Gastroesophageal sphincter (tissue), 4 donors: ENCODE data around the gene NAA80. TPM values are rescaled to one million over a fixed set of nuclear protein-coding genes. Genes with fewer than 3 reads are reported as not detected.
"Not testable (repeated sequence)": the region's sequence is repeated elsewhere in the genome, so short reads cannot be mapped to it uniquely, and the experiment has no call there.

ENCODE experiments used
- ATAC-seq: fragments of 150-250 bp; one replicate; pipeline ENCODE4 v1.9.1; 2016; ENCODE audit warnings: mild to moderate bottlenecking, moderate library complexity
- H3K27ac ChIP-seq, 4 donors: fragments of 200-600 bp; sonication (generic) in 3 of 4; 1 replicate in 3 of 4; 2 replicates in 1 of 4; pipeline ENCODE4 v1.5.1; 2016 to 2019
- H3K27me3 ChIP-seq: fragments of 200-600 bp; sonication (generic); one replicate; pipeline ENCODE4 v1.5.1; 2019
- H3K36me3 ChIP-seq, 2 donors: fragments of 200-600 bp; sonication (generic); one replicate each; pipeline ENCODE4 v1.5.1; 2019; ENCODE audit warnings: control low read depth in 1 of 2
- H3K4me1 ChIP-seq, 3 donors: fragments of 200-600 bp; sonication (generic); 1 replicate in 2 of 3; 2 replicates in 1 of 3; pipeline ENCODE4 v1.5.1; 2016 to 2019; ENCODE audit warnings: control low read depth in 2 of 3
- H3K4me3 ChIP-seq, 2 donors: fragments of 200-600 bp; sonication (generic); one replicate each; pipeline ENCODE4 v1.5.1; 2019; ENCODE audit warnings: mild to moderate bottlenecking in 1 of 2, moderate library complexity in 1 of 2
- H3K9me3 ChIP-seq, 3 donors: fragments of 200-600 bp; sonication (generic); one replicate each; pipeline ENCODE4 v1.5.1; 2017 to 2019; ENCODE audit warnings: control low read depth in 2 of 3
- CTCF ChIP-seq, 4 experiments: fragments of 200-600 bp in 2 of 4; fragments of 450-650 bp in 2 of 4; sonication (generic) in 1 of 4; IDR thresholded peaks; one replicate each; pipeline ENCODE4 v1.5.1; 2017 to 2019; ENCODE audit warnings: antibody characterized with exemption in 4 of 4, mild to moderate bottlenecking in 2 of 4, moderate library complexity in 2 of 4
- EP300 ChIP-seq: sonication (generic); formaldehyde crosslinking; IDR thresholded peaks from one replicate; pipeline ENCODE4 v1.6.1; 2017; ENCODE audit warnings: antibody characterized with exemption, mild to moderate bottlenecking
- POLR2A ChIP-seq, 2 donors: fragments of 450-650 bp; IDR thresholded peaks; one replicate each; pipeline ENCODE4 v1.6.1; 2017; ENCODE audit warnings: antibody characterized with exemption in 2 of 2, mild to moderate bottlenecking in 2 of 2, moderate library complexity in 1 of 2
- POLR2AphosphoS5 ChIP-seq: sonication (generic); formaldehyde crosslinking; IDR thresholded peaks from one replicate; pipeline ENCODE4 v1.6.1; 2017; ENCODE audit warnings: antibody characterized with exemption
- WGBS, 2 donors: methylation state at CpG; one replicate each; pipeline ENCODE4 v1.1.5; 2018; ENCODE audit warnings: low coverage in 1 of 2; 5-methylcytosine and 5-hydroxymethylcytosine counted together
- total RNA-seq, 4 donors: library from RNA; depleted of rRNA; stranded (reverse); fragments of >200 nt; gene quantifications; one replicate each; pipeline ENCODE4 v1.1.0, GENCODE V29; 2016

NAA80 gene
- total RNA-seq, 4 donors from 2014 or later: 4.2 to 12.3 (median 7.9) TPM

- Histone ChIP-seq H3K27me3 (no peaks in the 10 kb centered on the region), H3K9me3 (no peaks in the 10 kb centered on the region), H3K36me3 (peaks cover 0 to 46% of the 10 kb centered on the region in 2 donors), H3K27ac (no peak overlapping the region), H3K4me3 (no peak overlapping the region), H3K4me1 (peaks cover 0 to 28% (median 14%) of the 10 kb centered on the region in 3 donors)
- TF ChIP-seq POLR2AphosphoS5 (no peak), POLR2A (IDR thresholded peaks at IDR 0.05) (no peak), CTCF (IDR thresholded peaks at IDR 0.05) (no peak), EP300 (no peak)
- no peak for ATAC-seq
- WGBS, 2 donors: 90 to 97% methylated on average over 2 to 7 of the region's 23 CpGs
Observed at GRCh38 chr3:50288387-50289007, 10.7 kb downstream of the NAA80 start.

GRCh38 chr3:50287262-50287661 lies 11.9 kb downstream of the NAA80 start:
- ATAC-seq: no peak
- Histone ChIP-seq H3K9me3 (no peaks in the 10 kb centered on the region), H3K27me3 (no peaks in the 10 kb centered on the region), H3K4me3 (no peak overlapping the region), H3K4me1 (peaks cover 0 to 18% (median 6%) of the 10 kb centered on the region in 3 donors), H3K27ac (no peak overlapping the region), H3K36me3 (peaks cover 0 to 46% of the 10 kb centered on the region in 2 donors)
- TF ChIP-seq POLR2AphosphoS5 (no peak), CTCF (IDR thresholded peaks at IDR 0.05) (no peak), EP300 (no peak), POLR2A (IDR thresholded peaks at IDR 0.05) (no peak)
- WGBS, 2 donors: 80% methylated on average over 1 of the region's 1 CpG; no CpG with 5 or more reads in 1 of the 2 donors

- no peak overlapping the region for H3K27ac ChIP-seq
- H3K4me1 ChIP-seq: peaks cover 0 to 16% (median 6%) of the 10 kb centered on the region in 3 donors
- no peaks in the 10 kb centered on the region for H3K27me3 ChIP-seq
- 73% methylated on average over 6 of the region's 28 CpGs; no CpG with 5 or more reads in 1 of the 2 donors for WGBS, 2 donors
- TF ChIP-seq POLR2AphosphoS5: no peak
- no peak for TF ChIP-seq POLR2A (IDR thresholded peaks at IDR 0.05)
- TF ChIP-seq CTCF (IDR thresholded peaks at IDR 0.05): no peak
- TF ChIP-seq EP300: no peak
- no peaks in the 10 kb centered on the region for H3K9me3 ChIP-seq
- no peak overlapping the region for H3K4me3 ChIP-seq
- ATAC-seq: no peak
- peaks cover 0 to 46% of the 10 kb centered on the region in 2 donors for H3K36me3 ChIP-seq
Observed at GRCh38 chr3:50286322-50287227, 12.6 kb downstream of the NAA80 start.

- H3K36me3 ChIP-seq: peaks cover 0 to 31% of the 10 kb centered on the region in 2 donors
- H3K4me3 ChIP-seq, ATAC-seq, H3K27ac ChIP-seq, H3K4me1 ChIP-seq, H3K9me3 ChIP-seq, H3K27me3 ChIP-seq: not testable (repeated sequence)
- WGBS, 2 donors: 51 to 75% methylated on average over 2 to 6 of the region's 6 CpGs
Observed at GRCh38 chr3:50284121-50284520, 15.1 kb downstream of the NAA80 start.

- Histone ChIP-seq H3K9me3 (no peaks in the 10 kb centered on the region), H3K4me3 (no peak overlapping the region), H3K27ac (peak overlapping the region in 1 of 4 donors; percentile 38), H3K27me3 (peaks cover 27% of the 10 kb centered on the region), H3K36me3 (peaks cover 0 to 27% of the 10 kb centered on the region in 2 donors), H3K4me1 (peaks cover 0 to 30% (median 5%) of the 10 kb centered on the region in 3 donors)
- TF ChIP-seq EP300 (no peak), POLR2AphosphoS5 (no peak)
- 97% methylated on average over 5 of the region's 8 CpGs; no CpG with 5 or more reads in 1 of the 2 donors for WGBS, 2 donors
- no peak for ATAC-seq
Observed at GRCh38 chr3:50279255-50280016, 19.8 kb downstream of the NAA80 start.
